Natural killer cell (primary cell): ENCODE results near the gene RIPK1. TPM values are rescaled to one million over a fixed set of nuclear protein-coding genes. Genes with fewer than 3 reads are reported as not detected.
"Not testable (repeated sequence)": the region's sequence is repeated elsewhere in the genome, so short reads cannot be mapped to it uniquely, and the experiment has no call there.

Experiments used
- ATAC-seq, 3 donors: fragments of 150-1000 bp in 2 of 3; fragments of 200-7000 bp in 1 of 3; cut with Tn5 transposase; 1 replicate in 1 of 3; 2 replicates in 2 of 3; pipeline ENCODE4 v1.10.0; 2021; ENCODE audit warnings: mild to moderate bottlenecking in 2 of 3, moderate library complexity in 2 of 3
- DNase-seq, 2 donors: peaks; one replicate each; pipeline versions ENCODE4 v3.0.0 to v3.0.0-alpha.2; 2013 to 2021; ENCODE audit warnings: mixed read lengths in 1 of 2
- H3K27ac ChIP-seq: one replicate; pipeline ENCODE4 v1.5.1; 2013; ENCODE audit warnings: mild to moderate bottlenecking, low read length
- H3K27me3 ChIP-seq: one replicate; pipeline ENCODE4 v1.6.1; 2013; ENCODE audit warnings: low read length; ENCODE audit not compliant: control insufficient read depth, insufficient read depth
- H3K36me3 ChIP-seq: one replicate; pipeline ENCODE4 v1.6.1; 2013; ENCODE audit warnings: low read length; ENCODE audit not compliant: control insufficient read depth, insufficient read depth
- H3K4me1 ChIP-seq: one replicate; pipeline ENCODE4 v1.6.1; 2013; ENCODE audit warnings: low read length; ENCODE audit not compliant: control insufficient read depth, insufficient read depth
- H3K4me3 ChIP-seq: one replicate; pipeline ENCODE4 v1.5.1; 2013; ENCODE audit warnings: low read length
- H3K9me3 ChIP-seq: one replicate; pipeline ENCODE4 v1.6.1; 2013; ENCODE audit warnings: low read length; ENCODE audit not compliant: control insufficient read depth, insufficient read depth
- H3K27ac Mint-ChIP-seq, 2 donors: one replicate each; pipeline ENCODE4 v1.8.0; 2022; ENCODE audit warnings: mild to moderate bottlenecking in 2 of 2, mixed read lengths in 2 of 2, moderate library complexity in 1 of 2
- H3K27me3 Mint-ChIP-seq, 2 donors: one replicate each; pipeline ENCODE4 v1.8.0; 2022; ENCODE audit warnings: low read depth in 2 of 2, mixed read lengths in 2 of 2
- H3K36me3 Mint-ChIP-seq: one replicate; pipeline ENCODE4 v1.8.0; 2022; ENCODE audit warnings: mixed read lengths
- H3K4me1 Mint-ChIP-seq, 2 donors: one replicate each; pipeline ENCODE4 v1.8.0; 2022; ENCODE audit warnings: mixed read lengths in 2 of 2
- H3K4me3 Mint-ChIP-seq: one replicate; pipeline ENCODE4 v1.8.0; 2022; ENCODE audit warnings: mild to moderate bottlenecking, moderate library complexity, mixed read lengths
- H3K9me3 Mint-ChIP-seq, 2 donors: one replicate each; pipeline ENCODE4 v1.8.0; 2022; ENCODE audit warnings: mixed read lengths in 2 of 2
- WGBS: methylation state at CpG from one replicate; pipeline ENCODE4 v1.1.7; 2013; ENCODE audit warnings: missing lambda C conversion rate; ENCODE audit not compliant: insufficient coverage; 5-methylcytosine and 5-hydroxymethylcytosine counted together
- intact Hi-C: fragments of 100-400 bp; cut with micrococcal nuclease; formaldehyde crosslinking; loops from one replicate; pipeline ENCODE4 v1.14.2; 2022
- total RNA-seq, 4 donors: library from RNA; stranded (reverse); fragments of 120-200 nt in 1 of 4; gene quantifications; one replicate each; pipeline versions ENCODE4 v1.2.3 to v1.2.4, GENCODE V29; 2013 to 2022
- TF ChIP-seq, protein P1 (sequence below): fragments of 200-600 bp; IDR thresholded peaks from one replicate; pipeline ENCODE4 v1.8.0; 2022; ENCODE audit warnings: antibody characterized with exemption

Gene RIPK1
- total RNA-seq, 3 donors from 2014 or later (not counting 1 experiment from before 2014, with no cell fraction given), result 30.9 to 44.8 (median 34.5) TPM

DNA sequence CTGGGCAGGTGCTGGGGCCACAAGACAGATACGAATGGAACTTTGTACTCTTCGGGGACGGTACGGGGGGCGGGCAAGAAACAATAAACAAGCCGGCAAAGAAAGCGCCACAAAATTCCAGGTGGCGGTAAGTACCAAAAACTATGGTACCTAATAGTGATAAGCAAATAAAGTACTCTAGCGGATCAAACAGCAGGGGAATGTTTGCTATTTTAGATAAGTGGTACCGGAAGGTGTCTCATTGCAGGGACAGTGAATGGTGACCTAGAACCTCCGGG is 15.1 kb upstream of the RIPK1 start:
- DNase-seq (no peak), ATAC-seq (no peak)
- TF ChIP-seq, protein P1, sequence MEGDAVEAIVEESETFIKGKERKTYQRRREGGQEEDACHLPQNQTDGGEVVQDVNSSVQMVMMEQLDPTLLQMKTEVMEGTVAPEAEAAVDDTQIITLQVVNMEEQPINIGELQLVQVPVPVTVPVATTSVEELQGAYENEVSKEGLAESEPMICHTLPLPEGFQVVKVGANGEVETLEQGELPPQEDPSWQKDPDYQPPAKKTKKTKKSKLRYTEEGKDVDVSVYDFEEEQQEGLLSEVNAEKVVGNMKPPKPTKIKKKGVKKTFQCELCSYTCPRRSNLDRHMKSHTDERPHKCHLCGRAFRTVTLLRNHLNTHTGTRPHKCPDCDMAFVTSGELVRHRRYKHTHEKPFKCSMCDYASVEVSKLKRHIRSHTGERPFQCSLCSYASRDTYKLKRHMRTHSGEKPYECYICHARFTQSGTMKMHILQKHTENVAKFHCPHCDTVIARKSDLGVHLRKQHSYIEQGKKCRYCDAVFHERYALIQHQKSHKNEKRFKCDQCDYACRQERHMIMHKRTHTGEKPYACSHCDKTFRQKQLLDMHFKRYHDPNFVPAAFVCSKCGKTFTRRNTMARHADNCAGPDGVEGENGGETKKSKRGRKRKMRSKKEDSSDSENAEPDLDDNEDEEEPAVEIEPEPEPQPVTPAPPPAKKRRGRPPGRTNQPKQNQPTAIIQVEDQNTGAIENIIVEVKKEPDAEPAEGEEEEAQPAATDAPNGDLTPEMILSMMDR, result no peak
- Mint-ChIP-seq H3K9me3 (no peaks in the 10 kb centered on the region), H3K4me3 (peak overlapping the region; percentile 68), H3K27me3 (peaks cover 0 to 11% of the 10 kb centered on the region in 2 donors), H3K27ac (peak overlapping the region in 1 of 2 donors; percentile 71), H3K4me1 (peaks cover 10 to 17% of the 10 kb centered on the region in 2 donors), H3K36me3 (no peaks in the 10 kb centered on the region)
- Histone ChIP-seq H3K27me3 (no peaks in the 10 kb centered on the region), H3K9me3 (no peaks in the 10 kb centered on the region), H3K4me3 (peak overlapping the region; percentile 45), H3K27ac (peak overlapping the region; percentile 43), H3K4me1 (peaks cover 21% of the 10 kb centered on the region), H3K36me3 (no peaks in the 10 kb centered on the region)
- intact Hi-C loops, result loop anchor here (1.0 to 10.0 kb wide), 2 partner anchors 54 to 258 kb away; partner anchors contain the start of gene NQO2
- 75% methylated on average over 11 of the region's 11 CpGs for WGBS

DNA sequence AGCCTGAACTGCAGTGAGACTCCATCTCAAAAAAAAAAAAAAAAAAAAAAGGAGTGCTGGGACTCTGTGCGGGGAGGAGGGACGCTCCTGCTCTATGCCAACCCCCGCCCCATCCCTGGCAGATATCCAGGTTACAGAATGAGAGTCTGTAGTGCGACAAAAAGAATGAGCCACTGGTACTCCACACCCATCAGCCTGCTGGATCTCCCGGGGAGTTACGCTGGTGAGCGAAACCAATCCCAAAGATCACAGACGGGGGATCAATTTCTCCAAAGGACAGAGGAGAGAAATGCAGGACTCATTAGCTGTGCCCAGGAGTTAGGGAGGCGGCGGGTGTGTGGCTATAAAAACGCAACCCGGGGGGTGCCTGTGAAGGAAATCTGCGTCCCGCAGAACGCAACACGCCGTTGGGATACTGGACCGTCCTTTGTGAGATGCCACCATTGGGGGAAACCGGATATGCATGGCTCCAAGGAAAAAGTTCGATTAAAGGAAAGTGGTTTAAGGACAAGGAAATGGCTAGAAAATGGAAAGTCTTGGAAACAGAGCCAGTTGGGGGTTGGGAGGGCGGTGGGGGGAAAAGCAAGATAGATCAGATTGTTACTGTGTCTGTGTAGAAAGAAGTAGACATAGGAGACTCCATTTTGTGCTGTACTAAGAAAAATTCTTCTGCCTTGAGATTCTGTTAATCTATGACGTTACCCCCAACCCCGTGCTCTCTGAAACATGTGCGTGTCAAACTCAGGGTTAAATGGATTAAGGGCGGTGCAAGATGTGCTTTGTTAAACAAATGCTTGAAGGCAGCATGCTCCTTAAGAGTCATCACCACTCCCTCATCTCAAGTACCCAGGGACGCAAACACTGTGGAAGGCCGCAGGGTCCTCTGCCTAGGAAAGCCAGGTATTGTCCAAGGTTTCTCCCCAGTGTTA is 13.8 kb upstream of the RIPK1 start:
- H3K9me3 Mint-ChIP-seq, H3K9me3 ChIP-seq, H3K27me3 ChIP-seq, H3K27me3 Mint-ChIP-seq, ATAC-seq, H3K36me3 ChIP-seq, H3K27ac ChIP-seq, H3K36me3 Mint-ChIP-seq: not testable (repeated sequence)
- intact Hi-C loops, result loop anchor here (5.0 to 10.0 kb wide), 2 partner anchors 207 to 260 kb away; no protein-coding TSS in a partner anchor
- peak in 1 of 2 donors; percentile 33 for DNase-seq
- Mint-ChIP-seq H3K27ac (peak overlapping the region in 1 of 2 donors; percentile 71), H3K4me3 (peak overlapping the region; percentile 68), H3K4me1 (peaks cover 10 to 17% of the 10 kb centered on the region in 2 donors)
- Histone ChIP-seq H3K4me1 (peaks cover 21% of the 10 kb centered on the region), H3K4me3 (peak overlapping the region; percentile 45)
- WGBS, result 74% methylated on average over 27 of the region's 27 CpGs

DNA sequence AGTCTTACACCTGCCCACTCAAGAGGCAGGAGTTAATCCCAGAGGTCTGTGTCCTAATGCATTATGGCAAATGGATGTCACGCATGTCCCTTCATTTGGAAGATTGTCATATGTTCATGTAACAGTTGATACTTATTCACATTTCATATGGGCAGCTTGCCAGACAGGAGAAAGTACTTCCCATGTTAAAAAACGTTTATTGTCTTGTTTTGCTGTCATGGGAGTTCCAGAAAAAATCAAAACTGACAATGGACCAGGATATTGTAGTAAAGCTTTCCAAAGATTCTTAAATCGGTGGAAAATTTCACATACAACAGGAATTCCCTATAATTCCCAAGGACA is 13.2 kb upstream of the RIPK1 start:
- ATAC-seq, H3K4me3 ChIP-seq, H3K9me3 ChIP-seq, DNase-seq, H3K27ac ChIP-seq, H3K36me3 ChIP-seq, H3K27ac Mint-ChIP-seq, H3K4me3 Mint-ChIP-seq, H3K36me3 Mint-ChIP-seq, H3K27me3 Mint-ChIP-seq, H3K9me3 Mint-ChIP-seq, H3K27me3 ChIP-seq: not testable (repeated sequence)
- peaks cover 21% of the 10 kb centered on the region for H3K4me1 ChIP-seq
- 50% methylated on average over 2 of the region's 3 CpGs for WGBS
- peaks cover 10 to 17% of the 10 kb centered on the region in 2 donors for H3K4me1 Mint-ChIP-seq
- intact Hi-C loops, result loop anchor here (5.0 to 10.0 kb wide), 2 partner anchors 208 to 260 kb away; no protein-coding TSS in a partner anchor

DNA sequence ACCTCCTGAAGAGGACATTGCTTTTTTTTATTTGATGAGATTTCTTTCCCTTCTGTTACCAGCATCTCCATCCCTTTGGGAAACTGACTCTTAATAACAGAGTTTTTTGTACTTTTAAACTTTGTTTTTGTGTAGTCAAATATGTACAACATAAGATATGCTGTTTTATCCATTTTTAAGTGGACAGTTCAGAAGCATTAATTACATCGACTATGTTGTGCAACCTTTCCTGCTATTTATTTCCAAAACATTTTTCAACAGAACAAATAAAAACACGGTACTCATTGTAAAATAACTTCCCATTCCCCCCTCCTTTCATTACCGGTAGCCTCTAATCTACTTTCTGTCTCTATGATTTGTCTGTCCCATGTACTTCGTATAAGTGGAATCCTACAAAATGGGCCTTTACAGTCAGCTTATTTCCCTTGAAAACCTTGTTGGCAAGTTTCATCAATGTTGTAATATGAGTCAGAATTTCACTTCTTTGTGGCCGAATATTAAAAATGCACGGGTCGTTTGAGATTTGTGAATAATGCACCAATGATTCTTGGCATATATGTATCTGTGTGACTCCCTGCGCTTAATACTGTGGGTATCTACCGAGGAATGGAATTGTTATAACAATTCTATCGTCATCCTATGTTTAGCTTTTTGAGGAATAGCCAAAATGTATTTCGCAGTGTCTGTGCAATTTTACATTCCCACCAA is 11.1 kb upstream of the RIPK1 start:
- intact Hi-C loops, result loop anchor here (5.0 to 10.0 kb wide), 2 partner anchors 210 to 262 kb away; no protein-coding TSS in a partner anchor
- no peak overlapping the region for H3K4me3 Mint-ChIP-seq

More for the DNA sequence above, 11.1 kb upstream of the RIPK1 start:
- Mint-ChIP-seq H3K4me1 (peaks cover 10 to 17% of the 10 kb centered on the region in 2 donors), H3K9me3 (no peaks in the 10 kb centered on the region), H3K27ac (no peak overlapping the region), H3K36me3 (no peaks in the 10 kb centered on the region), H3K27me3 (no peaks in the 10 kb centered on the region)
- peaks cover 21% of the 10 kb centered on the region for H3K4me1 ChIP-seq
- H3K36me3 ChIP-seq, result no peaks in the 10 kb centered on the region
- ATAC-seq (no peak), DNase-seq (no peak)
- no peaks in the 10 kb centered on the region for H3K9me3 ChIP-seq
- TF ChIP-seq, protein P1, result no peak
- no peaks in the 10 kb centered on the region for H3K27me3 ChIP-seq
- 93% methylated on average over 11 of the region's 11 CpGs for WGBS
- H3K4me3 ChIP-seq, result no peak overlapping the region
- no peak overlapping the region for H3K27ac ChIP-seq
